HepG2 (cell line): ENCODE measurements around the gene FBXW5. TPM values are rescaled to one million over a fixed set of nuclear protein-coding genes. Genes with fewer than 3 reads are reported as not detected.

Experiments used
- BORCS8-MEF2B ChIP-seq: sonication (generic); formaldehyde crosslinking; IDR thresholded peaks from 2 replicates; pipeline ENCODE4 v1.8.0; 2022; ENCODE audit warnings: mild to moderate bottlenecking, missing genetic modification reagents
- FOXM1 ChIP-seq: sonication (generic); formaldehyde crosslinking; IDR thresholded peaks from 2 replicates; pipeline ENCODE4 v1.5.0; 2020; ENCODE audit warnings: missing genetic modification reagents
- GATA4 ChIP-seq: sonication (generic); IDR thresholded peaks from 2 replicates; pipeline ENCODE4 v1.6.1; 2016; ENCODE audit warnings: antibody characterized with exemption, low read depth, borderline replicate concordance
- GRHL1 ChIP-seq: sonication (generic); formaldehyde crosslinking; conservative IDR thresholded peaks from 2 replicates; pipeline ENCODE4 v1.8.0; 2022; ENCODE audit warnings: missing genetic modification reagents
- MTF2 ChIP-seq: sonication (generic); formaldehyde crosslinking; IDR thresholded peaks from 2 replicates; pipeline ENCODE4 v1.5.0; 2020; ENCODE audit warnings: missing genetic modification reagents, borderline replicate concordance
- TSC22D2 ChIP-seq: sonication (generic); formaldehyde crosslinking; IDR thresholded peaks from 2 replicates; pipeline ENCODE4 v1.5.1; 2020; ENCODE audit warnings: missing genetic modification reagents, mild to moderate bottlenecking, borderline replicate concordance
- ZBTB40 ChIP-seq, 2 experiments: fragments of 450-650 bp in 1 of 2; sonication (generic) in 1 of 2; formaldehyde crosslinking in 1 of 2; IDR thresholded peaks; 2 replicates each; pipeline versions ENCODE4 v1.6.1 to v1.8.0; 2016 to 2022; ENCODE audit warnings: antibody characterized with exemption in 1 of 2, mild to moderate bottlenecking in 1 of 2, missing genetic modification reagents in 1 of 2
- ZNF10 ChIP-seq: sonication (generic); formaldehyde crosslinking; IDR thresholded peaks from 2 replicates; pipeline ENCODE4 v1.4.0; 2020; ENCODE audit warnings: mild to moderate bottlenecking, low read depth, missing genetic modification reagents, borderline replicate concordance
- ZNF282 ChIP-seq: fragments of 450-650 bp; IDR thresholded peaks from 2 replicates; pipeline ENCODE4 v1.6.1; 2018; ENCODE audit not compliant: partially characterized antibody
- ZNF383 ChIP-seq: sonication (generic); formaldehyde crosslinking; IDR thresholded peaks from 2 replicates; pipeline ENCODE4 v1.4.0; 2020; ENCODE audit warnings: missing genetic modification reagents, mild to moderate bottlenecking, borderline replicate concordance
- ZNF558 ChIP-seq: sonication (generic); formaldehyde crosslinking; IDR thresholded peaks from 2 replicates; pipeline ENCODE4 v1.9.0; 2022; ENCODE audit warnings: mild to moderate bottlenecking, missing genetic modification reagents, borderline replicate concordance
- ZNF788 ChIP-seq: sonication (generic); formaldehyde crosslinking; IDR thresholded peaks from 2 replicates; pipeline ENCODE4 v1.5.0; 2020; ENCODE audit warnings: mild to moderate bottlenecking, missing genetic modification reagents, borderline replicate concordance
- polyA plus RNA-seq, 8 experiments: library from polyadenylated mRNA; depleted of rRNA in 3 of 8; stranded (reverse) in 7 of 8; unstranded in 1 of 8; fragments of >200 nt; fragmentation: Illumina TruSeq in 4 of 8; extraction: Trizol in 4 of 8; gene quantifications; 2 replicates each; pipeline versions ENCODE4 v1.2.1 to v1.2.3, GENCODE V29; 2011 to 2016; ENCODE audit warnings: low read depth in 4 of 8, missing spikeins in 1 of 8, mixed read lengths in 1 of 8; ENCODE audit not compliant: insufficient read depth in 1 of 8
- total RNA-seq, 5 experiments: library from RNA; depleted of rRNA; stranded (reverse); fragments of >200 nt; fragmentation: Illumina TruSeq; extraction: Trizol; gene quantifications; 2 replicates each; pipeline ENCODE4 v1.2.3, GENCODE V29; 2016; ENCODE audit warnings: low read depth in 1 of 5
- TF ChIP-seq, protein P1 (sequence below): fragments of 450-650 bp; IDR thresholded peaks from 2 replicates; pipeline ENCODE4 v1.6.1; 2017

FBXW5 gene
- total and polyA plus RNA-seq, 2 of the 13 experiments (the other 11 are each of a cell fraction or from before 2014, with no cell fraction given) = 52.0 to 60.4 TPM

DNA sequence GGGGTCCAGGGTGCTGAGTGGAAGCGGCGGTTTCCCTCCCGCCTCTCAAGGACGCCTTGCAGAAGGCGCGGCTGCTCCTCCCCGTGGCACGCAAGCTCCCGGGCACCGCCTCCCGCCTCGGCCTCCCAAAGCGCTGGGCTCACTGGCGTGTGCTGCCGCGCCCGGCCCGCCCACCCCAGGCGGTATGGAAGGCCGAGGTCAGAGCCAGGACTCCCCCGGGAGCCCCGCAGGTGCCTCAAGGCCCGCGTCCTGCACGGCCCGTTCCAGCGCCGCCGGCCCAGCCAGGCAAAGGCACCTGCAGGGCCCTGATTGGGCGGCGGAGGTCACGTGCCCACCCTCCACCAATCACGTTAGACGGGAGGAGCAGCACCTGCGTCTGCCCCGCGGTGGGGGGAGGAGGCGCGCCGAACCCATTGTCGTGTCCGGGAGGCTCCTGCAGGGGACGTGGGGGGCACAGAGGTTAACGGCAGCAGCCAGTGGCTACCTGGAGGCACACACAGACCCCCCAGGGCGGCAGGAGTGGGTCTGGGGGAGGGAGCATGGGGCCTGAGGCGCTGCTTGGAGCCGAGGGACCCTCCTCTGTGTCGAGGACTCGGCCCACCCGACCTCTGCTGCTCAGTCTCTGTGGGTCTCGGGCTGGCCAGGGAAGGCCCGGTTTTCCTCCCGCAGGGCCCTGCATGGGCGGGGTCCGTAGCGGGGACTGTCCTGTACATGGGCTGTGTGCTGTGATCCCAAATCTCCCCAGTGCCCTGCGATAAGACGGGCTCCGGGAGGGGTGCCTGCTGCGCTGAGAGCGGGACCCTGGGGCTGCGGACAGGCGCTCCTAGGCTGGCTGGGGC lies 5.5 kb upstream of the FBXW5 start (continued):
- no peak for TF ChIP-seq ZBTB40 (IDR thresholded peaks at IDR 0.05)
- TF ChIP-seq ZBTB40 (CRISPR knock-in tag; IDR thresholded peaks at IDR 0.05) = peak; percentile 46; the same call in 1 of the 2 replicates
- no peak for TF ChIP-seq ZNF383 (CRISPR knock-in tag)
- no peak for TF ChIP-seq TSC22D2 (CRISPR knock-in tag)
- TF ChIP-seq GATA4 = peak; percentile 35; the same call in 1 of the 2 replicates
- TF ChIP-seq, protein P1, sequence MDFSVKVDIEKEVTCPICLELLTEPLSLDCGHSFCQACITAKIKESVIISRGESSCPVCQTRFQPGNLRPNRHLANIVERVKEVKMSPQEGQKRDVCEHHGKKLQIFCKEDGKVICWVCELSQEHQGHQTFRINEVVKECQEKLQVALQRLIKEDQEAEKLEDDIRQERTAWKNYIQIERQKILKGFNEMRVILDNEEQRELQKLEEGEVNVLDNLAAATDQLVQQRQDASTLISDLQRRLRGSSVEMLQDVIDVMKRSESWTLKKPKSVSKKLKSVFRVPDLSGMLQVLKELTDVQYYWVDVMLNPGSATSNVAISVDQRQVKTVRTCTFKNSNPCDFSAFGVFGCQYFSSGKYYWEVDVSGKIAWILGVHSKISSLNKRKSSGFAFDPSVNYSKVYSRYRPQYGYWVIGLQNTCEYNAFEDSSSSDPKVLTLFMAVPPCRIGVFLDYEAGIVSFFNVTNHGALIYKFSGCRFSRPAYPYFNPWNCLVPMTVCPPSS = no peak
- TF ChIP-seq ZNF282 = no peak
- peak; percentile 24; the same call in 1 of the 2 replicates for TF ChIP-seq BORCS8-MEF2B
- no peak for TF ChIP-seq GRHL1 (CRISPR knock-in tag)
- no peak for TF ChIP-seq ZNF10 (CRISPR knock-in tag)
- TF ChIP-seq MTF2 (CRISPR knock-in tag) = peak; percentile 71; the same call in 1 of the 2 replicates
- no peak for TF ChIP-seq FOXM1
- no peak for TF ChIP-seq ZNF558
- TF ChIP-seq ZNF788 (CRISPR knock-in tag) = peak; percentile 60; the same call in 1 of the 2 replicates
